B cell (primary cell): ENCODE data around the gene PTPRM.

Experiments used
- EZH2 ChIP-seq: IDR thresholded peaks from 2 replicates; pipeline ENCODE4 v1.6.1; 2012; ENCODE audit warnings: borderline replicate concordance, low read depth, mild to moderate bottlenecking, moderate library complexity, low read length; ENCODE audit not compliant: insufficient read depth, poor library complexity, severe bottlenecking
- TF ChIP-seq, protein P1 (sequence below): fragments of 200-600 bp; IDR thresholded peaks from one replicate; pipeline ENCODE4 v1.8.0; 2022; ENCODE audit warnings: antibody characterized with exemption, mild to moderate bottlenecking

DNA sequence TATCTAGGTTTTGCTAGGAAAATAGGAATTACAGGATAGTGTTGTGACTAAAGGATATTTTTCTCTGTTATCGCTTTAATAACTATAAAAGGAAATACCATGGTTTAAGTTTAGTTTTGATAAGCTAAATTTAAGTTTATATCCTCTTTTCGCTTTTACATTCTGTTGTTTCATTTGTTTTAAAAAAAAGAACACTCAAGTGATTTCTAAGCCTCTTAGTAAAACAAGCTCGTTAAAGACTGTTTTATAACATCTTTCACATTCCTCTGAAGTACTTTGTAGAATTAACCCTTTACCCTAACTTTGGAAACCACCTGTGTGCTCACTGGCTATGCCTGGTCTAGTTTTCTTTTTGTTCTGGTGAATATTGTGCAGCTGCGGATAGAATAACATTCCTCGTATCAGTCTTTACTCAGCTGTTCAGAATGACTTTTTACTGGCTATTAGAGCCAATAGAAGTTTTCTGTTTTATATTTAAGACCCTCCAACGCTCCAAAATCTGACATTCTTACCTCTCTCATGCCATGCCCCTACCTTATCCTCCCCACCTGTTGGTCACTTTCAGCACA lies 183.1 kb downstream of the PTPRM start:
- TF ChIP-seq, protein P1, sequence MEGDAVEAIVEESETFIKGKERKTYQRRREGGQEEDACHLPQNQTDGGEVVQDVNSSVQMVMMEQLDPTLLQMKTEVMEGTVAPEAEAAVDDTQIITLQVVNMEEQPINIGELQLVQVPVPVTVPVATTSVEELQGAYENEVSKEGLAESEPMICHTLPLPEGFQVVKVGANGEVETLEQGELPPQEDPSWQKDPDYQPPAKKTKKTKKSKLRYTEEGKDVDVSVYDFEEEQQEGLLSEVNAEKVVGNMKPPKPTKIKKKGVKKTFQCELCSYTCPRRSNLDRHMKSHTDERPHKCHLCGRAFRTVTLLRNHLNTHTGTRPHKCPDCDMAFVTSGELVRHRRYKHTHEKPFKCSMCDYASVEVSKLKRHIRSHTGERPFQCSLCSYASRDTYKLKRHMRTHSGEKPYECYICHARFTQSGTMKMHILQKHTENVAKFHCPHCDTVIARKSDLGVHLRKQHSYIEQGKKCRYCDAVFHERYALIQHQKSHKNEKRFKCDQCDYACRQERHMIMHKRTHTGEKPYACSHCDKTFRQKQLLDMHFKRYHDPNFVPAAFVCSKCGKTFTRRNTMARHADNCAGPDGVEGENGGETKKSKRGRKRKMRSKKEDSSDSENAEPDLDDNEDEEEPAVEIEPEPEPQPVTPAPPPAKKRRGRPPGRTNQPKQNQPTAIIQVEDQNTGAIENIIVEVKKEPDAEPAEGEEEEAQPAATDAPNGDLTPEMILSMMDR: no peak
- TF ChIP-seq EZH2: no peak
